Adipocyte (in vitro differentiated cells): ENCODE measurements around the gene ATG7.

ENCODE experiments used
- DNase-seq: peaks from one replicate; pipeline ENCODE4 v3.0.0-alpha.2; 2015; ENCODE audit warnings: low read depth
- H3K27me3 ChIP-seq: replicated peaks from 2 replicates; pipeline ENCODE4 v1.7.0; 2013; ENCODE audit warnings: mild to moderate bottlenecking, low read length, moderate library complexity; ENCODE audit not compliant: control insufficient read depth, insufficient read depth
- H3K36me3 ChIP-seq: 2 replicates; pipeline ENCODE4 v1.7.0; 2013; ENCODE audit warnings: low read length, mild to moderate bottlenecking, moderate library complexity; ENCODE audit not compliant: control insufficient read depth, insufficient read depth, severe bottlenecking
- H3K4me1 ChIP-seq: 2 replicates; pipeline ENCODE4 v1.7.0; 2013; ENCODE audit warnings: mild to moderate bottlenecking, low read length, moderate library complexity; ENCODE audit not compliant: control insufficient read depth, insufficient read depth
- H3K4me3 ChIP-seq: 2 replicates; pipeline ENCODE4 v1.7.0; 2013; ENCODE audit warnings: mild to moderate bottlenecking, low read length, moderate library complexity
- H3K9ac ChIP-seq: 2 replicates; pipeline ENCODE4 v1.7.0; 2013; ENCODE audit warnings: mild to moderate bottlenecking, low read length, moderate library complexity
- H3K9me3 ChIP-seq: 2 replicates; pipeline ENCODE4 v1.7.0; 2013; ENCODE audit warnings: mild to moderate bottlenecking, low read length, moderate library complexity; ENCODE audit not compliant: control insufficient read depth

Gene ATG7

DNA sequence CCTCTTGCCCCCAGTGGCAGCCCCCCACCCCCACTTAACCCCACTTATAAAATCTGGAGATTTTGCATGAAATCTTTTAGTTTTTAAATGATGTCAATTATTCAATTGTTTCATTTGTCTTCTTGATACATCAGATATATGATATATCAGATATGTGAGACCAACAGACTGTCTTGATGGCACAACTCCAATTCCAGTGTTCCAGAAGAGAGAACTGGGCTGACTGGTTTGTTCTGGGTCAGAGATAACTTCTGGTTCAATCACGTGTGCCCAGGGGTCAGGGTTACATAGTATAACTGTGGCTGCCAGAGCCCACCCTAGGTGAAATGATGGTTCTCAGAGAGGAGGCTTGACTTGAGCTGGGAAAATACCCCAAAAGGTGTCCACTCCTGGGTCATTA is 32.4 kb upstream of the ATG7 start:
- H3K4me3 ChIP-seq, result no peak overlapping the region
- peaks cover 10% of the 10 kb centered on the region for H3K4me1 ChIP-seq
- no peaks in the 10 kb centered on the region for H3K36me3 ChIP-seq
- no peak for DNase-seq
- H3K9me3 ChIP-seq, result no peaks in the 10 kb centered on the region
- no peaks in the 10 kb centered on the region for H3K27me3 ChIP-seq
- H3K9ac ChIP-seq, result no peak overlapping the region

DNA sequence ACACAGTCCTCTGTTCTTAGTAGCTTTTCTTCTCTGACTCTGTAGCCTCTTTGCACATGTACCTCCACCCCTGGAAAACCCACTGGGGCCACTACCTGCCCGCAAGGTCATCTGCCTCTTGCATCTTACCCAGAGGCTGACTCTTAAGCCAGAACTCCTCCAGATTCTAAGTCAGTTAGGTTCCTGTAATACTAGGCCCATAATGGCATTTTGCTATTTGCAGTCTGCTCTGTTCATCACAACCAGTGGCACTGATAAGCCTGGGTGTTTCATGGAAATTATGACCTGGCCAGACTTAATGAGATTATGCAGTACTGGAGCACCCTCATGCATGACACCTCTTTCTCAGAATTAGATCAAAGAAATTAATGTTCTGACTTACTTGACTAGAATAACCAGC is 31.7 kb upstream of the ATG7 start:
- Histone ChIP-seq H3K36me3 (no peaks in the 10 kb centered on the region), H3K9ac (no peak overlapping the region), H3K4me3 (no peak overlapping the region), H3K4me1 (peaks cover 10% of the 10 kb centered on the region), H3K9me3 (no peaks in the 10 kb centered on the region), H3K27me3 (no peaks in the 10 kb centered on the region)
- DNase-seq, result no peak

DNA sequence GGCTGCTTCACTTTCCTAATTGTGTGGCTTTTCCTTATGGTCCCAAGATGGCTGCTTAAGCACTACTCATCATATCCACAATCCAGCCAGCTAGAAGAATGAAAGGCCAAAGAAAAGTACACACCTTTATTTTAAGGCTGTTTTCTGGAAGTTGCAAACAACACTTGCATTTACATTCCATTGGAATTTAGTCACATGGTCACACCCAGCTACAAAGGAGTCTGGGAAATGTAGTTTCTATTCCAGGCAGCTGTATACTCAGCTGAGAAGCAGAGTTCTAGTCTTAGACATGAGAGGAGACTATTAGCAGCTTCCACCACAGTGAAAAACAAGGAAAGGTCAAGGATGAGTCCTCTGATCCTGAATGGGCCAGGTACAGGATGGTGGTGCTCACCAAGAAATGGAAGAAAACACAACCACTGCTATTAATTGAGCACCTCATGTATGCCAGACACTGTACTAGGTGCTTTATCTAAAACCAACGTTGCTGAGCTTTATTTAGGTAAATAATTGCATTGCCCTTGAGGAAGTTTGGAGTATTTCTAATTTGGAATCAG is 28.0 kb upstream of the ATG7 start:
- H3K36me3 ChIP-seq, result no peaks in the 10 kb centered on the region
- H3K4me3 ChIP-seq, result no peak overlapping the region
- H3K9ac ChIP-seq, result no peak overlapping the region
- DNase-seq, result peak; percentile 20
- no peaks in the 10 kb centered on the region for H3K9me3 ChIP-seq
- no peaks in the 10 kb centered on the region for H3K4me1 ChIP-seq
- no peaks in the 10 kb centered on the region for H3K27me3 ChIP-seq

DNA sequence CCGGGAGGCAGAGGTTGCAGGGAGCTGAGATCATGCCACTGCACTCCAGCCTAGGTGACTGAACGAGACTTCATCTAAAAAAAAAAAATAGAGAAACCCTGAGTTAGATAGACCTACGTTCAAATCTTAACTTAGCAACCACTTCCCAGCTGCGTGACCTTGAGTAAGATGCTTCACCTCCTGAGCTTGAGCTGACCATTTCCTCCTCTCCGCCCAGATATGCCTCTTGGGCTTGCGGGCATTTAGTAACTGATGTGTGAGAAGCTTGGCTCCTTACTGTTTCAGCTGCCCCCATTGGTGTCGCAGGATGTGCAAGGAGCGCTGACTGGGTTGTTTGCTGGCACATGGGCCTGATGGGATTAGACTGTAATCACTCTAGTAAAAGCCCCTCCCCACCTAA is 26.9 kb upstream of the ATG7 start:
- no peaks in the 10 kb centered on the region for H3K4me1 ChIP-seq
- no peaks in the 10 kb centered on the region for H3K36me3 ChIP-seq
- no peaks in the 10 kb centered on the region for H3K27me3 ChIP-seq
- no peaks in the 10 kb centered on the region for H3K9me3 ChIP-seq
- H3K4me3 ChIP-seq, result no peak overlapping the region
- H3K9ac ChIP-seq, result no peak overlapping the region
- no peak for DNase-seq

DNA sequence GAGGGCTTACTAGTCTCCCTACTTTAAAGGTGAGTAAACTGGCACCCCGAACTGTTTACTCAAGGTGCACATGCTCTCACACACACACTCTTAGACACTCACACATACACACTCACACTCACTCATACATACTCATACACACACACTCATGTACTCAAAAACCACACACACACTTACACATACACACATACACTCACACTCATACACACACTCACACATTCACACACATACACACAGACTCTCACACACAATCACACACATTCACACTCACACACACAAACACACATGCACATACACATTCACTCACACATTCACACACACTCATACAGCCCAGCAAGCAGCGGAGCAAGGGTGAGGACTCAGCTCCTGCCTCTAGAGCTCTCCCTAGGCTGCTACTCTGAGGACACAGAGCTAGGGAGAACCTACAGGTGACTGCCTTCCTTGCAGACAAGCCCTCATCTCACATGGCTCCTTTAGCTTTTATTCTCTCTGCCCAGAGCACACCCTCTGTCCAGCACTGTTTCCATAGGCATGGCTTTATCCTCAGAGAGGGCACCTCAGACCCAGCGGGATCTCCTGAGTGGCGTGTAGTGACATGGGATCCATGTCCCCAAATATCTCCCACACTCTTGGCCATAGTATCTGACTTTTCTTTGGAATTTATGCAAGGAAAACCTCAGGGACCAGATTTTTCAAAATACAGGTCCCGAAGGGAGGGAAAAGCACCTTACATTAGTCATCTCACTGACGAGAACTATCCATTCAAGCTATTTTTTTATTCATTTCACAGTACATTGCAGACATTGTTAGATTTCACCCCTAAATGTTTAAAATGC is 26.2 kb upstream of the ATG7 start:
- no peaks in the 10 kb centered on the region for H3K4me1 ChIP-seq
- H3K27me3 ChIP-seq, result no peaks in the 10 kb centered on the region
- H3K36me3 ChIP-seq, result no peaks in the 10 kb centered on the region
- H3K9me3 ChIP-seq, result no peaks in the 10 kb centered on the region
- DNase-seq, result no peak
- H3K4me3 ChIP-seq, result no peak overlapping the region
- H3K9ac ChIP-seq, result no peak overlapping the region

DNA sequence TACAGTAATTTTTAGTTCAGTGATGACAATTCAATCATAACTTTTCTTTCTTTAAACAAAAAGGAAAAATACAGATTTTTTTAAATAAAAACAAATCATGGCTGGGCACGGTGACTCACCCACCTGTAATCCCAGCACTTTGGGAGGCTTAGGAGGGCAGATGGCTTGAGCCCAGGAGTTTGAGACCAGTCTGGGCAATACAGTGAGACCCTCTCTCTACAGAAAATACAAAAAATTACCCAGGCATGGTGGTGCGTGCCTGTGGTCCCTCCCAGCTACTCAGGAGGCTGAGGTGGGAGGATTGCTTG is 25.6 kb upstream of the ATG7 start:
- no peaks in the 10 kb centered on the region for H3K9me3 ChIP-seq

DNA sequence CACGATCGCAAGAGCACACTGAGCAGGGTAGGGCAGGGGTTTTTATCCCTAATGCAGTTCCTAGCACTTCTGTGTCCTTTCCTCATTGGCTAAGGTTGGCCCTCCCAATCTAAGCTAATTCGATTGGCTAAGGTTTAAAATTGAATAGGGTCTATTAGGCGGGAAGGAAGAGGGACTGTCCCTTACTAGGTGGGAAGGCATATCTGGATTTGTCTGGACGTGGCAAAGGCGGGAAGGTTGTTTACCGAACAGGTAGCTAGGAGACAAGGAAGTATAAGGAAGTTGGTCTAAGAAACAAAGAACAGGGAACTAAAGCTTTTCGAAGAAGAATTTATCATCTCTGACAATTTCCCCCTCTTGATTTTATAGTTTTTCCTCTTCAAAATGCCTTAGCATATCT is 24.8 kb upstream of the ATG7 start:
- Histone ChIP-seq H3K27me3 (no peaks in the 10 kb centered on the region), H3K4me3 (no peak overlapping the region), H3K36me3 (no peaks in the 10 kb centered on the region), H3K4me1 (no peaks in the 10 kb centered on the region), H3K9me3 (no peaks in the 10 kb centered on the region), H3K9ac (no peak overlapping the region)
- no peak for DNase-seq

More for the DNA sequence above, 25.6 kb upstream of the ATG7 start:
- H3K27me3 ChIP-seq, result no peaks in the 10 kb centered on the region
- no peak overlapping the region for H3K4me3 ChIP-seq
- no peaks in the 10 kb centered on the region for H3K36me3 ChIP-seq
- peak; percentile 16 for DNase-seq
- no peaks in the 10 kb centered on the region for H3K4me1 ChIP-seq
- no peak overlapping the region for H3K9ac ChIP-seq

DNA sequence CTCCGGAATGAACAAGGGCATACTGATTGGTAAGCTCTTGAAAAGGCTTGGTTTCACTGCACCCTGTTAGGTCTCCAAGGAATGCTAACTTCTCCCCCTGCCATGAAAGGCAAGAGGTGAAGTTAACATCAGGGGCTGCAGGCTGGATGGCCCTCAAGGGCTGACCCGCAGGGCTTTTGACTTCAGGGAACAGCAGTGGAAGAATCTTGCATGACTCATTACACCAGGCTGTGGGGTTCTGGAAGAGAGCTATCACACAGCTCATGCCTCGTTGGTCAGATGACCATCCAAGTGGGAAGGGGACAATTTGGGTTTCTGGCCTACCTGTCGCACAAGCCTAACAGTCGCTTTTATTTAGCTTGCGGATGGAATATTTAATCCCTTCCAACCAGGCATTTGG is 23.6 kb upstream of the ATG7 start:
- Histone ChIP-seq H3K36me3 (no peaks in the 10 kb centered on the region), H3K9ac (no peak overlapping the region), H3K27me3 (no peaks in the 10 kb centered on the region), H3K4me1 (no peaks in the 10 kb centered on the region), H3K9me3 (no peaks in the 10 kb centered on the region), H3K4me3 (no peak overlapping the region)
- no peak for DNase-seq

DNA sequence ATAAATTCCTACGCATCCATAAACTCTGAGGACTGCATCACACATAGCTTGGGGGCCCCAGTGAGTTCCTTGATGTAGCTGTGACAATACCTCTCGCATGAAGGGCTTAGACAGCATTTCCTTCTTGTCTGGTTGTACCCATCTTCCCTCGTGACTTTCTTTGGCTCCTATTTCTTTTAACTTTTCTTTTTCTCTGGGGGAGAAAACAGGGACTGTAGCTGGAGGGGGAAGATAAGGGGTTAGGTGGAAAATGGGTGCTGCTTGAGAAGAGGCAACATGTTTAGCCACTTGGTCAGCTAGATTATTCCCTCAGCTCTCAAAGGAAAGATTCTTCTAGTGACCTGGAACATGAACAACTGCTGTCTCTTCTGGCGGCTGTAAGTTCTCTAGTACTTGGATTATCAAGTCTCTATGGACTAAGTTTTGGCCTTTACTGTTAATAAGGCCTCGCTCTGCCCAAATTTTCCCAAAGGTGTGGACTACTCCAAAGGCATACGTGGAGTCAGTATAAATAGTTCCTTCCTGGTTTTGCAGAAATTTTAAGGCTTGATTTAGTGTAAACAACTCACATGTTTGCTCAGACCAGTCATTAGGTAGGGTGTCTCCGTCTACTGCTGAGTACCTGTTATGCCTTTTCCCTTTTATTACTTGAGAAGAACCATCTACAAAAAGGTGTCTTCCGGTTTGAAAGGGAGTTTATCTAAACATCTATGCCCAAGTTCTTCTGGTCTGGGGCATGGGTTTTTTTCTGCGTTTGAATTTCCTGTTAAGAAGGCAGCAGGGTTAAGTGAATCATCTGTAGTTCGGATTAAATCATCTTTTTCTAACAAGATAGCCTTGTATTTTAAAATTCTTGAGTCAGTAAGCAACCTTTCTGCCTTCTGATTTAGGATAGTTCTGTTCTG is 21.0 kb upstream of the ATG7 start:
- Histone ChIP-seq H3K9me3 (no peaks in the 10 kb centered on the region), H3K36me3 (no peaks in the 10 kb centered on the region), H3K9ac (no peak overlapping the region), H3K4me1 (no peaks in the 10 kb centered on the region), H3K27me3 (no peaks in the 10 kb centered on the region), H3K4me3 (no peak overlapping the region)
- DNase-seq, result no peak

DNA sequence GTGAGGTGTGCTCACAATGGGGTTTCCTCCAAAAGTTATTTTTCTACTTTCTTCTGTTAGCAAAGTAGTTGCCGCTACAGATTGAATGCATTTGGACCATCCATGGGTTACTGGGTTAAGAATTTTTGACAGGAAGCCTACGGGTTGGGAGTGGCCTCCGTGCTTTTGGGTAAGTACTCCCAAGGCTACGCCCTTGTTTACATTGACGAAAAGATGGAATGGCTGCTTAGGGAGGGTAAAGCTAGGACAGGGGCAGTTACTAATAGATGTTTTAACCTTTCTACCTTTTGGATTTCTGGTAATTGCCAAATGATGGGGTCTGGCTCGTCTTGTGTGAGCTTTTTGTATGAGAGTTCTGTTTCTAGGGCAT is 20.4 kb upstream of the ATG7 start:
- DNase-seq, result no peak
- Histone ChIP-seq H3K4me3 (no peak overlapping the region), H3K9ac (no peak overlapping the region), H3K4me1 (no peaks in the 10 kb centered on the region), H3K27me3 (no peaks in the 10 kb centered on the region), H3K36me3 (no peaks in the 10 kb centered on the region), H3K9me3 (no peaks in the 10 kb centered on the region)

DNA sequence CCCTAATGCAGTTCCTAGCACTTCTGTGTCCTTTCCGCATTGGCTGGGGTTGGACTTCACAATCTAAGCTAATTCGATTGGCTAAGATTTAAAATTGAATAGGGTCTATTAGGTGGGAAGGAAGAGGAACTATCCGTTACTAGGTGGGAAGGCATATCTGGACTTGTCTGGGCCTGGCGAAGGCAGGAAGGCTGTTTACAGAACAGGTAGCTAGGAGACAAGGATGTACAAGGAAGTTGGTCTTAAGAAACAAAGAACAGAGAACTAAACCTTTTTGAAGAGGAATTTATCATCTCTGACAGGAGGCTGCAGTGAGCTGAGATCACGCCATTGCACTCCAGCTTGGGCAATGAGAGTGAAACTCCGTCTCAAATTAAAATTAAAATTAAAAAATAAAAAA is 17.3 kb upstream of the ATG7 start:
- no peak for DNase-seq

More for the DNA sequence above, 17.3 kb upstream of the ATG7 start:
- H3K36me3 ChIP-seq, result peaks cover 6% of the 10 kb centered on the region
- H3K9ac ChIP-seq, result no peak overlapping the region
- H3K4me3 ChIP-seq, result no peak overlapping the region
- no peaks in the 10 kb centered on the region for H3K9me3 ChIP-seq
- H3K4me1 ChIP-seq, result no peaks in the 10 kb centered on the region
- H3K27me3 ChIP-seq, result no peaks in the 10 kb centered on the region
